ENCODE results near the gene KIAA1217. TPM values are rescaled to one million over a fixed set of nuclear protein-coding genes. Genes with fewer than 3 reads are reported as not detected.

KIAA1217 gene
- total and polyA plus RNA-seq, 2 of the 8 experiments (the other 6 are each of a cell fraction or from before 2014, with no cell fraction given) = 4.5 to 15.6 TPM

GRCh38 chr10:24219963-24220362 is 11.0 kb downstream of the KIAA1217 start (continued):
- TF ChIP-seq, protein P1, sequence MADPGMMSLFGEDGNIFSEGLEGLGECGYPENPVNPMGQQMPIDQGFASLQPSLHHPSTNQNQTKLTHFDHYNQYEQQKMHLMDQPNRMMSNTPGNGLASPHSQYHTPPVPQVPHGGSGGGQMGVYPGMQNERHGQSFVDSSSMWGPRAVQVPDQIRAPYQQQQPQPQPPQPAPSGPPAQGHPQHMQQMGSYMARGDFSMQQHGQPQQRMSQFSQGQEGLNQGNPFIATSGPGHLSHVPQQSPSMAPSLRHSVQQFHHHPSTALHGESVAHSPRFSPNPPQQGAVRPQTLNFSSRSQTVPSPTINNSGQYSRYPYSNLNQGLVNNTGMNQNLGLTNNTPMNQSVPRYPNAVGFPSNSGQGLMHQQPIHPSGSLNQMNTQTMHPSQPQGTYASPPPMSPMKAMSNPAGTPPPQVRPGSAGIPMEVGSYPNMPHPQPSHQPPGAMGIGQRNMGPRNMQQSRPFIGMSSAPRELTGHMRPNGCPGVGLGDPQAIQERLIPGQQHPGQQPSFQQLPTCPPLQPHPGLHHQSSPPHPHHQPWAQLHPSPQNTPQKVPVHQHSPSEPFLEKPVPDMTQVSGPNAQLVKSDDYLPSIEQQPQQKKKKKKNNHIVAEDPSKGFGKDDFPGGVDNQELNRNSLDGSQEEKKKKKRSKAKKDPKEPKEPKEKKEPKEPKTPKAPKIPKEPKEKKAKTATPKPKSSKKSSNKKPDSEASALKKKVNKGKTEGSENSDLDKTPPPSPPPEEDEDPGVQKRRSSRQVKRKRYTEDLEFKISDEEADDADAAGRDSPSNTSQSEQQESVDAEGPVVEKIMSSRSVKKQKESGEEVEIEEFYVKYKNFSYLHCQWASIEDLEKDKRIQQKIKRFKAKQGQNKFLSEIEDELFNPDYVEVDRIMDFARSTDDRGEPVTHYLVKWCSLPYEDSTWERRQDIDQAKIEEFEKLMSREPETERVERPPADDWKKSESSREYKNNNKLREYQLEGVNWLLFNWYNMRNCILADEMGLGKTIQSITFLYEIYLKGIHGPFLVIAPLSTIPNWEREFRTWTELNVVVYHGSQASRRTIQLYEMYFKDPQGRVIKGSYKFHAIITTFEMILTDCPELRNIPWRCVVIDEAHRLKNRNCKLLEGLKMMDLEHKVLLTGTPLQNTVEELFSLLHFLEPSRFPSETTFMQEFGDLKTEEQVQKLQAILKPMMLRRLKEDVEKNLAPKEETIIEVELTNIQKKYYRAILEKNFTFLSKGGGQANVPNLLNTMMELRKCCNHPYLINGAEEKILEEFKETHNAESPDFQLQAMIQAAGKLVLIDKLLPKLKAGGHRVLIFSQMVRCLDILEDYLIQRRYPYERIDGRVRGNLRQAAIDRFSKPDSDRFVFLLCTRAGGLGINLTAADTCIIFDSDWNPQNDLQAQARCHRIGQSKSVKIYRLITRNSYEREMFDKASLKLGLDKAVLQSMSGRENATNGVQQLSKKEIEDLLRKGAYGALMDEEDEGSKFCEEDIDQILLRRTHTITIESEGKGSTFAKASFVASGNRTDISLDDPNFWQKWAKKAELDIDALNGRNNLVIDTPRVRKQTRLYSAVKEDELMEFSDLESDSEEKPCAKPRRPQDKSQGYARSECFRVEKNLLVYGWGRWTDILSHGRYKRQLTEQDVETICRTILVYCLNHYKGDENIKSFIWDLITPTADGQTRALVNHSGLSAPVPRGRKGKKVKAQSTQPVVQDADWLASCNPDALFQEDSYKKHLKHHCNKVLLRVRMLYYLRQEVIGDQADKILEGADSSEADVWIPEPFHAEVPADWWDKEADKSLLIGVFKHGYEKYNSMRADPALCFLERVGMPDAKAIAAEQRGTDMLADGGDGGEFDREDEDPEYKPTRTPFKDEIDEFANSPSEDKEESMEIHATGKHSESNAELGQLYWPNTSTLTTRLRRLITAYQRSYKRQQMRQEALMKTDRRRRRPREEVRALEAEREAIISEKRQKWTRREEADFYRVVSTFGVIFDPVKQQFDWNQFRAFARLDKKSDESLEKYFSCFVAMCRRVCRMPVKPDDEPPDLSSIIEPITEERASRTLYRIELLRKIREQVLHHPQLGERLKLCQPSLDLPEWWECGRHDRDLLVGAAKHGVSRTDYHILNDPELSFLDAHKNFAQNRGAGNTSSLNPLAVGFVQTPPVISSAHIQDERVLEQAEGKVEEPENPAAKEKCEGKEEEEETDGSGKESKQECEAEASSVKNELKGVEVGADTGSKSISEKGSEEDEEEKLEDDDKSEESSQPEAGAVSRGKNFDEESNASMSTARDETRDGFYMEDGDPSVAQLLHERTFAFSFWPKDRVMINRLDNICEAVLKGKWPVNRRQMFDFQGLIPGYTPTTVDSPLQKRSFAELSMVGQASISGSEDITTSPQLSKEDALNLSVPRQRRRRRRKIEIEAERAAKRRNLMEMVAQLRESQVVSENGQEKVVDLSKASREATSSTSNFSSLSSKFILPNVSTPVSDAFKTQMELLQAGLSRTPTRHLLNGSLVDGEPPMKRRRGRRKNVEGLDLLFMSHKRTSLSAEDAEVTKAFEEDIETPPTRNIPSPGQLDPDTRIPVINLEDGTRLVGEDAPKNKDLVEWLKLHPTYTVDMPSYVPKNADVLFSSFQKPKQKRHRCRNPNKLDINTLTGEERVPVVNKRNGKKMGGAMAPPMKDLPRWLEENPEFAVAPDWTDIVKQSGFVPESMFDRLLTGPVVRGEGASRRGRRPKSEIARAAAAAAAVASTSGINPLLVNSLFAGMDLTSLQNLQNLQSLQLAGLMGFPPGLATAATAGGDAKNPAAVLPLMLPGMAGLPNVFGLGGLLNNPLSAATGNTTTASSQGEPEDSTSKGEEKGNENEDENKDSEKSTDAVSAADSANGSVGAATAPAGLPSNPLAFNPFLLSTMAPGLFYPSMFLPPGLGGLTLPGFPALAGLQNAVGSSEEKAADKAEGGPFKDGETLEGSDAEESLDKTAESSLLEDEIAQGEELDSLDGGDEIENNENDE (IDR thresholded peaks at IDR 0.05; ENCODE audit: insufficient replicate concordance, low read length) = no peak
- TF ChIP-seq TEAD4 (IDR thresholded peaks at IDR 0.05; ENCODE audit: low read depth, low read length) (no peak), GABPA (IDR thresholded peaks at IDR 0.05; ENCODE audit: borderline replicate concordance, insufficient read depth, low read length) (no peak), SRF (IDR thresholded peaks at IDR 0.05; ENCODE audit: low read depth, low read length) (no peak), CHD1 (IDR thresholded peaks at IDR 0.05; ENCODE audit: low read depth, low read length) (no peak), SP2 (IDR thresholded peaks at IDR 0.05; ENCODE audit: low read length) (no peak), TCF12 (IDR thresholded peaks at IDR 0.05; ENCODE audit: low read depth, low read length) (no peak), CREB1 (IDR thresholded peaks at IDR 0.05) (no peak)

All from H1 (cell line).